ENCODE data around the gene AUH.

Gene AUH

DNA sequence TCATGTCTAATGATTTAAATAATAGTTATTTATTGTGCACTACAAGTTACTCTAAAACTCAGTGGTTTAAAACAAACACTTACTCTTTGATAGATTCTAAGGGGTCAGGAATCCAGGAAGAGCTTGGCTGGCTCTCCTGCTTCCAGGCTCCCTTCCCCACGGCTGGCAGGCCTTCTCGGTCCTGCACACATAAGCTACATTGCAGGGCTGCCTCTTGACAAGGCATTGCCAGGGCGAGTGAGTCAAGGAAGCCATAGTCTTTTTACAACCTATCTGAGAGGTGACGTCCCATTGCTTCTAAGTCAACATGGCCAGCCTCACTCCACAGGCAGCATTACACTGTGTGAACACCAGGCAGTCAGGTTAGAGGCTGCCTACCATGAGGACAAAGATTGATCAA, 119.8 kb downstream of the AUH start:
- no peak for FAIRE-seq

DNA sequence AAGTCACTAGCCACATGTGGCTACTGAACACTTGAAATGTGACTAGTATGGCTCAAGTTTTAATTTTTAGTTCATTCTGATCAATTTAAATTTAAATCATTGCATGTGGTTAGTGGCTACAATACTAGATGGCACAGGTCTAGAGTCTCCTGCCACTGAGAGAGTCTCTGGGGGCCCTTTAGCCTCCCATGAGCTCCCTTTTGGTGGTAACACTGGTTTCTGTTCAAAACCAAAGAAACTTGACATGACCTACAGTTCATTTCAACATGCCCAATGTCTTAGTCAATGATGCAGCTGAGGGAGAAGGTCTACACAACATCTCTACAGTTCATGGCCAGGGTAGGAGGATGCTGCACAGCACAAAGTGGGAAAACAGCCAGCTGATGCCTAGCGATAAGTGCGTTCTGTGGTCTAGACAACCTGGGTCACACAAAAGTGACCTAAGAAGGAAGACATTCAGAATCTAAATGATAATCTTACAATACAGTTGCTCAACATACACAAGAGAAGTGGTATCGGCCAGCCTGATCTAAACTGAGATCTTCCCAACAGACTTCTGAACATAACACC, 121.0 kb downstream of the AUH start:
- FAIRE-seq, result no peak

DNA sequence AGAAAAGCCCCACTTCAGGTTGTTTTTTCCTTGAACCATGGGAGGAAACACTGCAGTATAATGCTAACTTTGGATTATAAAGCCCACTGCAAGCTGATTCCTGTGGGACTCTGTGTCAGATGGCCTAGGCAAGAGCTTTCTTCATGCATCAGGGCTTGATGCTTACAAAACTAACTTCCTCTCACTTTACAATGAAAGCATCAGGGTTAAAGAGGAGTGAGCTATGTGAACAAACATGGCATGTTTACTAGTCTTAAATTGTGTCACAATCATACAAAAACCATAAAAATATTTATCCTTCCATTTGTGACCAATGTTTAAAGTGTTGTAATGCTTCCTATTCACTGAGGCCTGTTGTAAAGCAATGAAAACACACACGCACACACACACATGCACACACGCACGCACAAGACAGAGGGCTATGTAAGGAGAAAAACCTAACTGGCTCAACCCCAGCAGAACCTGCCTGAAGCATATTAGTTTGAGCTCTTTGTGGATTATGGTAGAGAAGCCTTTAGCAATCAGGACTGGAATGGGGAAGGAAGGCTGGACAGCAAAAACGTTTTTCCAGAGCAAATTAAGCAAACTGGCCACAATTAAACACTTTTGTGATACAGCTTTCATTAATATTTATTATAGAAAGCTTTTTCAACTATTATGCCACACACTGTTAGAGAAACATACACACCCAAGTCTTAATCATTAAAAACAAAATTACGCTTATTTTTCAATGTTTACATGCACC, 122.2 kb downstream of the AUH start:
- FAIRE-seq, result no peak

DNA sequence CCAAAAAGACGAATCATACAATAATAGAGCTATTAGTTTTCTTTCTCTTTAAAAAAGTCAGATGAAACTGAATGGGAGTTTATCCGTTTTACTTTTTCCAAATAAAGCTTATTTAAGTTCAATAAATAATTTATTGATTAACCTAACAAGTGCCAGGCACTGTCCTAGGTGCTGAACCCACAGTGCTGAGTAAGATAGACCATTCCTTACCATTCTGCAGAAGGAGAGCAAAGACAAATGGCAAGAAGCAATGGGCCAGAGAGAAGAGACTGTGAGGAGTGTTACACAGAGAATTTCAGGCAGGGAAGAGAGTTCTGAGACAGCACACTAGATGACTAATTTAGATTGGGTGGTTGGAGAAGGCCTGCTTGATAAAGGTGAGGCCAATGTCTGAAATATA, 127.2 kb downstream of the AUH start:
- FAIRE-seq, result no peak

DNA sequence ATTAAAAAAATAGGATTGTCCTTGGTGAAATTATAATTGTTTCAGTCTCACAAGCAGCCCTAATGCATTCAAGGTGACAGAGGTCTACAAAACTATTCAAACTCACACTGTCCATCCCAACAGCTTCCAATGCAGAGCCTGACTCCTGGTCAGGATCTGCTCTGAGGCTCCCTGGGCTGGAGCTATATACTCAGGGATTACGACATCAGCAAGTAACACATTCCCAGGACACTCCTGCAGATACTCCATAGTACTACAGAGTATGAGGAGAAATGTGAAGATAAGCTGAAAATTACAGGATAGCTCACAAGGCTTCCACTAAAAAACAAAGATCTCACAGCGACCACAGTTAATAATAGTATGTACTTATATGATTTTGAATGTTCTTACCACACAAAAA, 130.1 kb downstream of the AUH start:
- no peak for FAIRE-seq

DNA sequence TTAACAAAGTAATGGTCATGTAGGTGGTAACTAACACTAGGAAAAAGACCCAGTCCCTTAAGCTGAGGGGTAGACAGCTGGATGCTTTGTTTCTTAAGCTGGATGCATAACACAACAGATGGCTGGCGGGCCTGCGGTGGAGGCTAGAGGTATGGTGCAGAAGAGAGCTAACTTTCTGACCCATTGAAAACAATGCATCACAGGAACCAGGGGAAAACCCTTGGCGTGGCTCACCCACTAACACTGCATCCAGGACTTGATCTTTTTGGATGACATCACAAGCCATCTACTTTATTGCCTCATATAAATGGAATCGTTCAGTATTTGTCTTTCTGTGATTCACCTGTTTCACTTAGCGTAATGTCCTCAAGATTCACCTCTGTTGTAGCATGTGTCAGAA, 138.7 kb downstream of the AUH start:
- no peak for FAIRE-seq

DNA sequence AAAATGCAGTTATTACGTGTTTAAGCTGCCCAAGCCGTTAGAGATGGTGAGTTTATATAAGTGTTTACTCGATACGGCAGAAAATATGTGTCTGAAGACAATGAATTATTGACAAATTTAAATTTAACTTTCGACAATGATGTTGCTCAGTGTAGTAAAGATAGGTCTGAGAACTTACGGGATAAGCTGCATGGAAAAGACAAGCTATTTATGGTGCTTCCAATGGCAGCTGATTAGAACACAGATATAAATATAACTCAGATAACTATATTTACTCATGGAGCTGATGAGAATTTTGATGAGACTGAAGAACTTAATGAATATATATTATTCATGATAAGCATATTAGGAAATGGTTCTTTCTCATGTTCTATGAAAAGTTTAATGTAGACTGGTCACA, 139.3 kb downstream of the AUH start:
- no peak for FAIRE-seq

DNA sequence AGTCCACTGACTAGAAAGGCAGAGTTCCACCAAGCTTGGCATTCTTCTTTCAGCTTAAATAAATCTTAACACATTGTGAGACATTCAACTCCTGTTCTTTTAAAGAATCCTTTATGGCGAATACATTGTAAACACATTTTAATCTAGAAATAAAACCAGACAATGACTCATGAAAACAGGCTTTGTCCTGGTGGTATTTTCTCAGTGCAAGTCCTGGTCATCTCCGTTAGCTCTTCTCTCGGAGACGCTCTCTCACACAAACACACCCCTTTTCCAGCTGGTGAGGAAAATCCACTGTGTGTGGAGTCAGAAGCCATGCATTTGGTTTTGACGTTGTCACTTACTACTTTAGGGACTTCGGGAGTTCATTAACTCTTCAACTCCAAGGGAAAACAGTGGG, 140.4 kb downstream of the AUH start:
- FAIRE-seq, result no peak

DNA sequence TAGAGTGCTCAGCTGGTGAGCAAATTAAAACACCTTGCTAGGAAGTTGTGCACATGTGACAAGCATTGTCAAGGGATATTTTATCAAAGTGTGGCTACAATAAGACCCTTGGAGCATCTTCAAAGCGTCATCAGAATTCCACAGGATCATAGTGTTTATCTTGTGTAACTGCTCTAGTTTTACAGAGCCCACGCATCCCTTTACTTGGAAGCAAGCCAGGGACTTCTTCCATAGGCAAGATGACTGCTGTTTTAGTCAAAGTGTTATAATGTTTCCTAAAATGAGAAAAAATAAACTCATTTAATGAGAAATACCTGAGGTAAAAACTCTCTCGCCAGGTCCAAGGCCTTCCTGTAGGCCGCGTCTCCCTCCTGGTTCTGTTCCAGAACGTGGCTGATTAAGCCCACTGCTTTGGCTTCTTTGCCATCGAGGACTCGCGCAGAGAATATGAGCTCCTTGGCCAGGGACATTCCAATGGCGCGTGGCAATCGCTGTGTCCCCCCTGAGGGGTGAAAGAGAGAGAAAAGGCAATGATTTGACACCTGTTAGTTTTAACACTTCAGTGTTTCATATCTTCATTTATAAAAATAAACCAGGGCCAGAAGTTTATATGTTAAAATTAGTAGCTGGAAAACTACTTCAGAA, 141.1 kb downstream of the AUH start:
- FAIRE-seq, result no peak

DNA sequence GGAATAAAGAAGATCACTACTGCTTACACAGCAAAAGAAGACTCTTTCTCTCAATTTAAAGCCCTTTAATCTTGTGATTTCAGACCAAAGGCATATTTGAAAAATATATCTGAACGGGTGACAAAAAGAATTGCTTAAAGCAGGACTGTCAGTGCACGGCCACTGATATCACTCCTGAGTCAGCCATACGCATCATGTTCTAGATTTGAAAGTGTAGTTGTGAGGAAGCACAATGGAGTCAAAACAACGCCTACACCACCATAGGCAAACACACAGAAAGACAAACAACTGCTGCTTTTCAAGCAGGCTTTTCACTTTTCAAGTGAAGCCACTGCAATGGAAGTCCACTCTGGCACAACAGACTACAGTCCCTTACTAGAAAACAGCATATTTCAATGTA, 141.7 kb downstream of the AUH start:
- FAIRE-seq, result no peak

DNA sequence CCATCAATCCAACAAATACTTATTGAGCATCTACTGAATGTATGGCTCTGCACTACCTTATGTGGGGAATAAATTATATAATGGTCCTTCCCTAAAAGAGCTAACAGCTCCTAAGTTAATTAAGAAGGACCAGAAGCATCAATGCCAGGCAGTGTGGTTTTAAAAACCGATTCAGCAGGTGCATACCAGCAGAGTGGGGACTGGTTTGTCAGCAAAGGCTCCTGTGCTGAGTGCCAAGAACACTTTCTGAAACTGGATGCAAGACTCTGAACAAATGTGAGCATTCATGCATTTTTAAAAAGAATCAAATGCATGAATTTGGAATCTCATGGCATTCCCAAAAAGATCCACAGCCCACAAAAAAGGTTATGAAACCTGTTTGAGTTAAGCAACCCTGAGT, 142.2 kb downstream of the AUH start:
- FAIRE-seq, result no peak

DNA sequence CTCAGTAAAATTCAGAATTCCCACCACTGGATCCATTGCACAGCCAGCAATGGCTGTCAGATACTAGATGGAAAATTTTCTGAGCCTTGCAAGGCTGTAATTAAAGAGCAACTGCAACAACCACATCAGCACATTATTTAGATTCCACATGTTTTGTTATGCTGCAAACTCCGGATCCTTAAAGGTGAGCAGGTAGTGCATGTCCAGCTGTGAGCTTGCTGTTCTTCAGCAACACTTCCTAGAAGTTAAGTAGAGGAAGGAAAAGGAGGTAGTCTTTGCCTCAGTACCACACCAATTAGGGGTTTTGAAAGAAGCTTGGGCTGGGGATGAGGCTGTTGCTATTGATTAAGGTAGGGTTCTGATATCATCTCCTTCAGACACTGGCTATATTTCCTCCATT, 144.3 kb downstream of the AUH start:
- FAIRE-seq, result no peak

DNA sequence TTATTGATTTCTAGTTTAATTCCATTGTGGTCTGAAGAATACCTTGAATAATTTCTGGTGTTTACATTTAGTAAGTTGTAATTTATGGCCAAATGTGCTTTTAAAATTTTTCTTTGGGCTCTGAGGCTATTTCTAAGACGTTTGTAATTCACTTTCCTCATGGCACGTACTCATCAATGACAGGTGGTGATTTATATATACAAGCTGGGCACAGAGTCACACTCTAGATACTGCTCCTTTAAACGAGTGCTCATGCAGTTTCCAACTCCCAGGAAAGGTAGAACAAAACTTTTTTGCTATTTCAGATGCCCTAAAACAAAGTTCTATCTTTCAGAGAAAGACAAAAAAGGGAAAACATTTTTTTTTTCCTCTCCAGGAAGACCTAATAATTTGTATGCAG, 146.9 kb downstream of the AUH start:
- FAIRE-seq, result no peak

DNA sequence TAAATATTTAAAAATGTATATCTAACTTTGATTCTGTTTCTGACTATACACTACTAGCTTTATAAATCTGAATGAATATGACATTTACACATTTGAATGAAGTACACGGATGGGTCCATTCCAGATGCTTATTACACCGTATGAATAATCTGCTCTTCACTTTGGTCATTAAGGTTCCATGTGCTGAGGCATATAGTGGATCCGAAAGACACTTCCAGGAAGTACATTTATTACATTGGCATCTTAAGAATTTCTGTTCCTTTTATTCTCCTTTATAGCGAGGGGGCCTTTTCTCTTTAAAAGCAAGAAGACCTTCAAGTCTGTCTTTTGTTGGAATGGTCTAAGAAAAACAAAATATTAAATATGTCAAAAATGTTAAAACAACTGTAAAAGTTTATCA, 147.6 kb downstream of the AUH start:
- no peak for FAIRE-seq

DNA sequence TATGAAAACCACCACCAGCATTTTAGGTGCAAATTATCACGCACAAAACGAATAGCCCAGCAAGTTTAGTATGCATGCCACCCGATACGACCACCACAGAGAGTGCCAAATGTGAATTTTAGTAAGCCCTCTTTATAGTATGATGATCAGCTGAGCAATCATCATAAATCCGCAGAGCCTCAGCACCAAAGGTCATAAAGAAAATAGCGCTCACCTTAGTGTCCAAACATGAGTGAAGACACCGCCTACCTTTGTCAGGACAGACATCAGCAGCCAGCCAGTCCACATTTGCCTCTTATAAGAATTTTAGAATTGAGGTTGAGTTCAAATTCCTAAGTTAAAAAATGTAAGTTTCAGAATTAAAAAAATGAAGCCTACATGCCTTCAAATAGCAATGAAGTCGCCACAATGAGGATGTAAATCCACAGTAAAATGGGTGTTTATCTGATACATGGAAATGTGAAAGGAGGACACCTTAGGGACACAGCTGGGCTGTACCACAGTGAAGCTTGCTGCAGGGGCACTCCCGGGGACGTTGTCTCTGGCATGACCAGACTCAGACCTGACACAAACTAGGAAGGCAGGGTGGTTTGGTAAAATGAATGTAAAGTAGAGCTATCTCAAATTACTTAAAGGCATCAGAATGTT, 149.0 kb downstream of the AUH start:
- FAIRE-seq, result no peak

DNA sequence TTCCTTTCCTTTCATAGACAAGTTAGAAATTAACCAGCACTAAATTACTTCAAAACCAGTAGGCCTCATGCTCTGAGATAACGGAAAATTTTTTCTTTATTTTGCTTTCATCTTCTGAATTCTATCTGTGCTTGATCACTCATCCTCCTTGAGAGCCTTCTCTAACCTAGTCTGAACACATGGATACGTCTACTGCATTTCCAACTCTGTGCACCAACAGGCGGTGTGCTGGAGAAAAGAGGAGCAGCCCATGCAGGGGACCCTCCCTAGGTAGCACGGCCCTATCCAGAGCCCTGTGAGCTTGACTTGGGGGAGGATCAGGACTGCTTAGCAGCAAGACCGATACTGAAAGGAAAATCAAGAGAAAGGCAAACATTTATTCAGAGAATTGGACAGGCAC, 149.8 kb downstream of the AUH start:
- no peak for FAIRE-seq

DNA sequence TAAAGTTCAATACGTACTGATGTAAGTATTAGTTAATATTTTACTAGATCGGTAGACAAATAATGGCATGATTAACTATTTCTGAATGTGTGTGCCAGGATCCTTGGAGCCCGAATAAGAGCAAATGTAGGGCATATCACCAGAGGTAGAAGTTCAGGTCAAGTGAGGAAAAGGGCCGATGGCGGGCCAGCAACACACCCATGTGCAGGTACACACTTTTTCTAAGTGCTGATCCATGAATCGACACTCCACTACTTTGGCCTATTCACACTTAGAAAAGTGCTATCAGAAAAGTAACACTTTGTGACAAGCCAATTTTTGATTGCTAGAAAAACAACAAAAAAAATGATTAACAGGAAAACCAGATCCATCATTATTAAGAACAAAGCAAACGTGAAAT, 150.3 kb downstream of the AUH start:
- FAIRE-seq, result no peak

DNA sequence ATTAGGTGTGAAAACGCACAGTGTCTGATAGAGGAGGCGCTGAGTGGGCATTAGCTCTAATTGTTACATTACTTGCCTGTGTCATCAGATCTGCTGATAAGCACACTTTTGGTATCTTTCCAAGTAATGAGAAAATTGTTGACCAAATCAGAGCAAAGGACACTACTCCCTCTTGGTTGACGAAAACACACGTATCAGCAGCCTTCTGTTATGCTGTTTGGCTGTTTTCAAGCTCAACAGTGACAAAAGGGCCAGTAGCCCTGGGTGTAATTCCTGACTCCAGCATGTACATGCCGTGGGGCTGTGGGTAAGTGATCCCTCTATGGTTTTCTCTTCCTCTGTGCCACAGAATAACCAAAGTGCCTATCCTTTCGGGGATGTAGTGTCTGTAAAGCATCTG, 151.4 kb downstream of the AUH start:
- FAIRE-seq, result no peak

DNA sequence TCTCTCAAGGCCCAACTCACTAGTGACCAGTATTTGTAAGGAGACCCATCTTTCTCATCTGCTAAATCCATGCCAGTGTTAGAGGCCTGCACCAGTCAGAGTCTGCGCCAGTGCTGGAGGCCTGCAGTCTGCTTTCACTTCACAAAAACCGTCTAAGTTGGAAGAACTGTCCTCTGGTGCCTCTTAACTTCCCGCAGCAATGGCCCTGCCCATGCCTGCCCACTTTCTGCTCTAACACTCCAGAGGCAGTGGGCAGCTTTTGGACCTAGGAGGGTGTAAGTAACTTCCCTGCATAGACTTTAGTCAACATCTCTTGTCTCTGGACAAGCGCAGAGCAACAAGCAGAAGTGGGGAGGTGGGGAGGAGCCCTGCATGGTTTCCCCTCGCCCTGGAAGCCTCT, 152.9 kb downstream of the AUH start:
- no peak for FAIRE-seq

DNA sequence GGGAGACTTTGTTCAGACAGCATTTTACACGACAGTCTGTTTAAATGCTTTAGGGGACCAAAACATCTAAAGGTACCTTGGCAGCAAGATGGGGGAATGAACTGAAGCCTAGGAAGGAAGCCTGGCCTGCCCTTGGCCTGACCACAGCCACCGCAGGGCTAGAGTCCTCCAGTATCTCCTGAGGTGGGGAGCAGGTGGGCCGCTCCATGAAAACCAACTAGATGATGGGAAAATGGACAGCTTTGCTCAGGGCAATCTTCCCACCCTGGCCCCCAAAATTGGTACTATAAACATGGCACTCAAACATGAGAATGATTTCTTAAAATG, 153.3 kb downstream of the AUH start:
- no peak for FAIRE-seq

DNA sequence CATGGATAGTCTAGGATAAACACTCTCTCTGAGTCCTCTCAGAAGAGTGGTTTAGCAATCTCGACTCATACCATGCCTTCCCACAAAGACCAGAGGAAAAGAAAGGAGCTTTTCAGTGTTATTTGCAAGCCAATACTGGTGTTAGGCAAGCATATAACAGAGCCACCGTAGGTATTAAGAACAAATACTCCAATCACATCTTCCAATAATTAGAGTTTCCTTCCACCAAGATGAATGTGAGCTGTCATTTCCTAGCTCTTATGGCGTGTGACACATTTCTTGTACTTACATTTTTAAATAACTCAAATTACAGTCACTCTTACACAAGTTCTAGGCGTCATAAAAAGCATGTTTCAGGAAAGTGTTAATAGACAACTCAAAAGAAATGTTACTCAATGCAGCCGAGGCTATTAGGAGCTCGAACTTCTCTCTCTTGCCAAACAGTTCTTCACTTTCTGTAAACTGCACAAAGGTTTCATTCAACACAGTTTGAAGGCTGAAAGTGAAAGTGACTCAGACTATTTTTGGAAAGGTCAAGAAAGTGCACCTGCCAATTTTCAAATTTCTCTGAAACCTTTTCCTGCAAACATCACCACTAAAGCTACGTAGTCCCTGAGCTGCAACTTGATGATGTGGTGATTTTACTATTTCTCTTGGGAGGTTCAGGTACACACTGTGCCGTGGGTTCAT, 153.8 kb downstream of the AUH start:
- no peak for FAIRE-seq

DNA sequence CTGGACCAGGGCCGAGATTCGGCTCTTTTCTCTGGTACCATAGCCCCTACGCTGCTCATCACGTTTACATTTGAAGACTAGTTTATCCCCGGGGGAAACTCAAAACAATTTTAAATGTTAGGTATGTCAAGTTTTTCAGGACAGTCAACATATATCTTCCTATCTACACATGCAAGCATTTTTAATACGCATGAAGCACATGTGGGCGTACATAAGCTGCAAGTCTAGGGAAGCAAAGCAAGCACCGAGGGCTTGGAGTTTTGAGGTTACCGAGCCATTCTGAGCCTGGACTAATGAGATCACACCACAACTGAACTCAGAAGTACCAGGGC, 154.4 kb downstream of the AUH start:
- FAIRE-seq, result no peak

DNA sequence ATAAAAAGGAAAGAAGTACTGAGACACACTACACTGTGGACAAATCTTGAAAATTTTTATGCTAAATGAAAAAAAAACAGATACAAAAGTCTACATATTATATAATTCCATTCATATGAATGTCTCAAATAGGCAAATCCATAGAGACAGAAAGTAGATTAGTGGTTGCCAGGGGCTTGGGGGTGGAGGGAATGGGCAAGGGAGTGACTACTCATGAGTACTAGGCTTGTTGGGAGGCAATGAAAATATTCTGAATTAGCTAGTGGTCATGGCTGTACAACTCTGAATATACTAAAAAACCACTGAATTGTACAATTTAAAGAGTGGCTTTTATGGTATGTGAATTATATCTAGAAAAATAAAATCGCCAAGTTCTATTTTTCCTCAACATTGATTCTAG, 154.9 kb downstream of the AUH start:
- no peak for FAIRE-seq

Data from endometrium (tissue), 2 donors.